SW480 (cell line): ENCODE measurements around the gene ANKRD22.

Experiments
- DNase-seq: peaks from one replicate; pipeline ENCODE4 v3.0.0-alpha.2; 2016; ENCODE audit warnings: low spot score

ANKRD22 gene

GRCh38 chr10:88851706-88852105 is at the start of gene ANKRD22:
ANKRD22 (minus strand) TSS chr10:88851844; CDS start chr10:88851607, 237 bp downstream.
- DNase-seq: peak; percentile 44

GRCh38 chr10:88899886-88900285 is 48.2 kb upstream of the ANKRD22 start:
- DNase-seq: no peak

- DNase-seq: no peak
Measured at GRCh38 chr10:88898727-88899126, 47.1 kb upstream of the ANKRD22 start.

- peak; percentile 61 for DNase-seq
Measured at GRCh38 chr10:88896994-88897853, 45.6 kb upstream of the ANKRD22 start.

- DNase-seq: peak; percentile 25
Measured at GRCh38 chr10:88896372-88896993, 44.8 kb upstream of the ANKRD22 start.

GRCh38 chr10:88895250-88895649 is 43.6 kb upstream of the ANKRD22 start:
- DNase-seq: no peak

- DNase-seq: no peak
Measured at GRCh38 chr10:88893611-88894010, 42.0 kb upstream of the ANKRD22 start.

- DNase-seq: no peak
Measured at GRCh38 chr10:88892222-88892967, 40.8 kb upstream of the ANKRD22 start.

- DNase-seq: no peak
Measured at GRCh38 chr10:88890681-88891381, 39.2 kb upstream of the ANKRD22 start.

- no peak for DNase-seq
Measured at GRCh38 chr10:88889559-88890337, 38.1 kb upstream of the ANKRD22 start.

GRCh38 chr10:88888810-88889445 is 37.3 kb upstream of the ANKRD22 start:
- no peak for DNase-seq

- DNase-seq: no peak
Measured at GRCh38 chr10:88886557-88886956, 34.9 kb upstream of the ANKRD22 start.

- no peak for DNase-seq
Measured at GRCh38 chr10:88883448-88883809, 31.8 kb upstream of the ANKRD22 start.

GRCh38 chr10:88882646-88883447 is 31.2 kb upstream of the ANKRD22 start:
- peak; percentile 60 for DNase-seq

- DNase-seq: no peak
Measured at GRCh38 chr10:88881922-88882645, 30.4 kb upstream of the ANKRD22 start.

GRCh38 chr10:88881320-88881719 is 29.7 kb upstream of the ANKRD22 start:
- DNase-seq: no peak

- peak; percentile 85 for DNase-seq
Measured at GRCh38 chr10:88880282-88881076, 28.8 kb upstream of the ANKRD22 start.

GRCh38 chr10:88879534-88880281 is 28.1 kb upstream of the ANKRD22 start, which contains the start of gene STAMBPL1:
STAMBPL1 (plus strand) TSS chr10:88880245; CDS start chr10:88901709, 21,464 bp downstream.
- DNase-seq: peak; percentile 32
